GM12864 (cell line): ENCODE measurements around the gene DISP2.

Experiments used
- DNase-seq: peaks from one replicate; pipeline ENCODE4 v3.0.0-alpha.2; 2011; ENCODE audit warnings: low read depth
- H3K4me3 ChIP-seq: 2 replicates; pipeline ENCODE4 v1.5.1; 2011; ENCODE audit warnings: mild to moderate bottlenecking, low read depth, low read length, control low read depth
- CTCF ChIP-seq: IDR thresholded peaks from 2 replicates; pipeline ENCODE4 v1.5.1; 2011; ENCODE audit warnings: low read depth, mild to moderate bottlenecking, moderate library complexity, low read length, control low read depth, inconsistent platforms; ENCODE audit errors: missing control alignments

DISP2 gene

GRCh38 chr15:40313531-40314398 lies 44.3 kb upstream of the DISP2 start:
- no peak for TF ChIP-seq CTCF
- no peak for DNase-seq
- no peak overlapping the region for H3K4me3 ChIP-seq

- DNase-seq = no peak
- TF ChIP-seq CTCF = no peak
- H3K4me3 ChIP-seq = no peak overlapping the region
These were observed 43.2 kb upstream of the DISP2 start for GRCh38 chr15:40314723-40315276.

GRCh38 chr15:40316931-40317330 lies 41.1 kb upstream of the DISP2 start:
- TF ChIP-seq CTCF = no peak
- H3K4me3 ChIP-seq = no peak overlapping the region
- no peak for DNase-seq

- no peak for DNase-seq
- H3K4me3 ChIP-seq = no peak overlapping the region
- TF ChIP-seq CTCF = no peak
These were observed 40.4 kb upstream of the DISP2 start for GRCh38 chr15:40317580-40317979.

GRCh38 chr15:40320409-40320808 lies 37.6 kb upstream of the DISP2 start:
- H3K4me3 ChIP-seq = no peak overlapping the region
- DNase-seq = no peak
- TF ChIP-seq CTCF = no peak

- no peak overlapping the region for H3K4me3 ChIP-seq
- no peak for DNase-seq
- TF ChIP-seq CTCF = peak; percentile 82
These were observed 37.1 kb upstream of the DISP2 start for GRCh38 chr15:40320931-40321371.
